ENCODE results near the gene KIF17.
A peak's percentile ranks its signal among the peaks of the same experiment; 100 is the strongest.

Gene KIF17

DNA sequence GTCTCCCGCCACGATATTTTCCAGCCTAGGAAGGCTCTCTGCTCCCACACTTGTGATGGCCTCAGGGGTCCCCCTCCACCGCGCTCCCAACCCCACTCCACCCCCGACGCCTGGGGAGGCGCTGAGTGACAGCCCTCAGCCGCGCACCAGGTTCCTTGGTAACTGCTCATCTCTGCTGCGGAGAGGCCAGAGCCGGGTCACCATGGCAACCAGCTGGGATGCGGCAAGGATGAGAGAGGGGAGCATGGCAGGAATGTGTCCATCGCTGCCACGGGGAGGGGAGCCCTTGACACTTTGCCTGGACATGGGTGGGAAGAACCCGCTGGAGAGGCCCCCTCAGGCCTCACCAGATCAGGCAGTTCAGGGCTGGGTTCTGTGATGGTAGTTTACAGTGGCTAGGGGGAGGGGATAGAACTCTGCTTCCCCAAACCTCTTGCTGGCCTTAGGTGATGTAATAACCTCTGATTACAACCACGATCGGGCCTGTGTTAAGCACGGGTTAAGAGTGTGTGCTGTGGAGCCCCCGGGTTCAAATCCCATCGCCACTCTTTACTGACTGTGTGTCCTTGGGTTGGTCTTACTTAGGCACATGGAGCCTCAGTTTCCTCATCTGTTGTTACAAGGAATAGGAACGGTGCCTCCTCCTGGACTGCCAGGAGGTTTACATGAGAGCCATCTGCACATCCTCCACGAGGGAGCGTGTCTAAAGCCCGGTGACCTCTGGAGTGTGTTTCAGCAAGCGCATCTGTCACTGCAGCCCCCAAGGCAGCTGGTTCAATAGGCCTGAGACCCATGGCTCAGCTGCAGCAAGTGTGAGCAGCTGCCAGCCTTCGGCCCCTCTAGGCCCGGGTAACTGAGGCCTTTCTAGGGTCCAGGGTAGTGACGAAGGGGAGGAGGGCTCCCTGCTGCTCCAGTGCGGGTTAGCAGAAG, 6.3 kb downstream of the KIF17 start:
- DNase-seq (ENCODE audit: low read depth in 2 of 2, low spot score in 1 of 2): no peak

DNA sequence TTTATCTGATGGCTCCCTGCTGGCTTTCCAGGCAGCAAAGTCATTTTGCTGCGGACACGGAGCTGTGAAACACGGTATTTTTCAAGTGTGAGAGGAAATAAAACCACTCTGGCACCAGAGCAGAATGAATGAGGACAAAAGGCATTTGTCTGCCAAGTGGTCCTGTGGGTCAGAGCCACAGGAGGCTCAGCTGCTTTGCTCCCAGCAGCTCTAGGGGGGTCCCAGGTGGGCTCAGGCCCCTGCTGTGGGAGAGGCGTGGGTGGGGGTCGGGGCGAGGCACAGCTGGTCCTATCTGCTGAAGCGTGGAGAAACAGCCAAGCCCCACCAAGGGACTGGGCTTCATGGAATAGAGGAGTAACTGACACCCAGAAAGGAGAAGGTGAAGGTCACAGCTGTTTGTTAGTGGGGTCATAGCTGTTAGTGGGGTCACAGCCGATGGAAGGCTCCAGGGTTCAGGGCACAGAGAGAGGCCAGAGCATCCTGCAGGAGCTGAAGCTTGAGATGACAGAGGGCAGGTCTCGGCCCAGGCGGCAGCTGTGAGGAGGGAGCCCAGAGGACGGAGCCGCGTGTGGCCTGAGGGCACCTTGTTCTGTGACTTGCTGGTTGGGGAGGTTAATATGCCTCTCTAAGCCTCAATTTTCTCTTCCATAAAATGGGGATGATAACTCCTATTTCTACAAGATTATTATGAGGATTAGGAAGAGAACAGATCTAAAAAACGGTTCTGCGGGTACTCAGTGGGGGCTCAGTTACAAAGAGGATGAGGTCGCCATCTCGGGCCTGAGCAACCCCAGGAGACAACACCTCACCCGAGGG, 7.1 kb downstream of the KIF17 start:
- no peak for DNase-seq (ENCODE audit: low read depth in 2 of 2, low spot score in 1 of 2)

DNA sequence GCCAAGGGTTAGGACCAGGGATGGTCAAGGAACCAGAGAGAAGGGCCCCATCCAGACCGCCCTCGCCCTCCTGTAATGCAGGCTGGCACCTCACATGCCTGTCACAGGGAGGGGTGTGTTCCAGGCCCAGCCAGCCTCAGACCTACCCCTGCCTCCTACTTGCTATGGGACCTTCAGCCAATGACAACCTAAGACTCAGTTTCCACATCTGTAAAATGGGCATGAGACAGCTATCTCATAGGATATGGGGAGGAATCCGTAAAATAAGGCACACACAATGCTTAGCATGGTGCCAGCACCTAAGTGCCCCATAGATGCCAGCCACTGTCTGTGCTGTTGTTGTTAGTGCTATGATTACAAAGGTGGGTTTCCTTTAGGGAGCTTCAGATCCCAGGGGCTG, 7.9 kb downstream of the KIF17 start:
- DNase-seq (ENCODE audit: low read depth in 2 of 2, low spot score in 1 of 2): no peak

DNA sequence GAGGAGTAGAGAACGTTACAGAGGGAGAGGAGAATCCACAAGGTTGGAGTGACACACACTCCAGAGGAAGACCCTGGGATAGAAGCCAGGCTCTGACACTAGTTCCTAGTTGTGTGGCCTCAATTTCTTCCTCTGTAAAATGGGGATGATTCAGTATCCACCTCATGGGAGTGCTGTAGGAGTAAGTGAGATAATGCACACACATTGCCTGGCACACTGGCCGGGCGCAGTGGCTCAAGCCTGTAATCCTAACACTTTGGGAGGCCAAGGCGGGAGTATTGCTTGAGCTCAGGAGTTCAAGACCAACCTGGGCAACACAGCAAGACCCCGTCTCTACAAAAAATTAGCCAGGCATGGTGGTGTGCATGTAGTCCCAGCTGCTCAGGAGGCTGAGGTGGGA, 8.9 kb downstream of the KIF17 start:
- no peak for DNase-seq (ENCODE audit: low read depth in 2 of 2, low spot score in 1 of 2)

DNA sequence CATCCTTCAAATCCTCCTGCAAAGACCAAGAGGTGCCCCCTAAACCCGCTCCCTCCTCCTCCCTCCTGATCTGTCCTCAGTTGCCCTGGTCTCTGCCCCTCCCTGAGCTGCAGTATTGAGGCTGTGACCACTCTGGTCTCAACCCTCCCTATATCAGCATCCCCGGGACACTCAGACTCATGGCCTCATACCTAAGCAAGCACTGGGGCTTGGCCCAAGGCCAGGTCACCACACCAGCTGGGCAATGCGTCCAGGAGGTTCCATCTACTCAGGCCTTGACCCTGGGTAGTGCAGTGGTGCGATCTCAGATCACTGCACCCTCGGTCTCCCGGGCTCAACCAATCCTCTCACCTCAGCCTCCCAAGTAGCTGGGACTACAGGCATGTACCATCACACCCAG, 9.8 kb downstream of the KIF17 start:
- no peak for DNase-seq (ENCODE audit: low read depth in 2 of 2, low spot score in 1 of 2)

DNA sequence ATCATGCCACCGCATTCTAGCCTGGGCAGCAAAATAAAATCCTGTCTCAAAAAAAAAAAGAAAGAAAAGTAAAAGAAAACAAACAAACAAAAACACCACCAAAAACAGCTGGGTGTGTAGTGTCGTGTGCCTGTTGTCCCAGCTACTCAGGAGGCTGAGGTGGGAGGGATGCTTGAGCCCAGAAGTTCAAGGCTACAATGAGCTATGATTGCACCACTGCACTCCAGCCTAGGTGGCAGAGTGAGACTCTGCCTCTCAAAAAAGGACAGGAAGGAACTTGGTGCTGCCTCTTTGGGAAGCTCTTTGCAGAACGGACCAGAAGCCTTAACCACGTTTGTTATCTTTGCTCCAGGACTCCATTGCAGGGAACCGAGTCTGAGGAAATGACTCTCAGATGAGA, 11.0 kb downstream of the KIF17 start:
- DNase-seq (ENCODE audit: low read depth in 2 of 2, low spot score in 1 of 2): no peak

DNA sequence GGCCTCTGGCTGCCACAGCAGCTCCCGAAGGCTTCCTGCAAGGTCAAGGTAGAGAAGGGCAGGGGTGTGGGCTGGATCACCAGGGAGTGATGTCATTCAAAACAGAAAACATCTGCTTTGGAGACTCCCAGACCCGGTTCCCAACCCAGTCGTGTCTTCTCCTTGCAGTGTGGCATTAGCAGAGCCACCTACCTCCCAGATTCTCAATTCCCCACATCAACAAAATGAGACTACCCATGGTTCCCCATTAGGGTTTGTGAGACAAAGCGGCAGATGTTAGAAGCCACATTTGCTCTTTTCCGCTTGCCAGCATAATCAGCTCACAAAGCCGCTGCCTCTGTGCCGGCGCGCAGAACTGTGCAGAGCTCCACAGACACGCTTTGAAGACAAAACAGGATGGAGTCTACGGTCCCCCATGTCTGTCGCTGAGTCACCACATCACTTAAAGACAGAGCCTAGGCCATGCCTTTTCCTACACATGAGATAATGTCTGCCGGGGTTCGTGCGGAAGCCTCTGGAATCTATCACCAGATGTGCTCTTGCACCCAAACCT, 12.5 kb downstream of the KIF17 start:
- no peak for DNase-seq (ENCODE audit: low read depth in 2 of 2, low spot score in 1 of 2)

DNA sequence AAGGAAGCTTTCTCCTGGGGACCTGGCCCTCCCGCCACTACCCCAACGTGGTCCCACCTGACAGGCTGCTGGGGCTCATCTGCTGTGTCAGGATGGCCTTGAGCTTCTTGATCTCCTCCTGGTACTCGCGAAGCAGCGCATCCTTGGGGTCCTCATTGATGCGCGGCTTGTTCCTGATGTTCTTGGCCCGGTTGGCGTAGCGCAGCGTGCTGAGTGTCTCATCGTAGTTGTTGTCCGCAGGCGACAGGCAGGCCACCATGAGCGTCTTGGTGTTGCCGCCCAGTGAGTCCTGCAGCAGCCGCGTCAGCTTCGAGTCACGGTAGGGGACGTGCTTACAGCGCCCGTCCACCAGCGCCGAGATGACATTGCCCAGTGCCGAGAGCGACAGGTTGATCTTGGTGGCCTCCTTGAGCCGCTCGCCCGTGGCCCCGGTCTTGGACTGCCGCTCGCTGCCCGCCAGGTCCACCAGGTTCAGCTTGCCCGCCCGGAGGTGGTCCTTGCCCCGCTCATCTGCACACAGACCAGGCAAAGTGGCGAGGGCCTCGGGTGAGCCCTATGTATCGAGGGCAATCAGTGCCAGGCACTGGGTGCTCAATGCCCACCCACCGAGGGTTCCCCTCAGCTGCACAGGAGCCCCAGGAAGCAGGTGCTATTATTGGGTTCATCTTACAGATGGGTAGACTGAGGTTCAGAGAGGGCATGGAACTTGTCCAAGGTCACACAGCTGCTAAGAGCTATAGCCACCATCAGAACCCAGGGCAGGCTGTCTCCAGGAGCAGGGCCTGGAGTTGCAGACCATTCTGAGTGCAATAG, 13.2 kb downstream of the KIF17 start:
- no peak for DNase-seq (ENCODE audit: low read depth in 2 of 2, low spot score in 1 of 2)

DNA sequence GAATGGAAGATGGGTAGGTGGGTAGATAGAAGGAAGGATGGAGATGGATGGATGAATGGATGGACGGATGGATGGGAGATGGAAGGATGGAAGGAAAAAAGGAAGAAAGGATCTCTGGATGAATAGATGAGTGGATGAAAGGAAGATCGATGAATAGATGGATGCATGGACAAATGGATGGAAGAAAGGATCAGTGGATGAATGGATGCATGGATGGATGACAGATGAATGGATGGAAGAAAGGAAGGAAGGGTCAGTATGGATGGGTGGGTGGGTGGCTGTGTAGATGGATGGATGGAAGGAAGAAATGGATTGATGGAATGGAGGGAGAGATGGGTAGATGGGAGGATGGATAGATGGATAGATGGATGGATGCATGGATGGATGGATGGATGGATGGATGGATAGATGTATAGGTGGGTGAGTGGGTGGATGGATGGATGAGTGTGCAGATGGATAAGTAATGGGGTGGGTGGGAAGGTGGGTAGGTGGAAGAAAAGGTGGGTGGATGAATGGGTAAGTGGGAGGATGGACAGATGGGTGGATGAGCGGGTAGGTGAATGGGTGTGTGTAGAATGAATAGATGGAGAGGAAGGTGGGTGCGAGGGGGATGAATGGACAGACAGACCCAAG, 14.6 kb downstream of the KIF17 start:
- DNase-seq (ENCODE audit: low read depth in 2 of 2, low spot score in 1 of 2): no peak

DNA sequence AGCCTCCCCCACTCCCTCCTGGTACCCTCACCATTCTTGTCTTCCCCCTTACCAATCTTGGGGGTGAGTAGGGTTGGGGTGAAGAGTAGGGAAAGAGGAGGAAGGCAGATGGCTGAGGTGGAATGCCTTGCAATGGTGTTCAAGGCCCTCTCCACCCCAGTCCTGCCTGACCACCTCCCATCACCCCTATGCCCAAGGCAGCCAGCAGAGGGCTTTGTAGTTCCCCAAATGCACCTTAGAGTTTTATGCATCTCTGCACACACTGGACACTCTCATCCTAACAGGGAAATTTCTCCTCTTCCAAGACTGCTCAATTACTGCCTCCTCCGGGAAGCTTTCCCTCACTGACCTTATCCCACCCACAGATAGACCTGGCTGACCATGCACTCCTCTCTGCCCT, 15.4 kb downstream of the KIF17 start:
- DNase-seq (ENCODE audit: low read depth in 2 of 2, low spot score in 1 of 2): no peak

DNA sequence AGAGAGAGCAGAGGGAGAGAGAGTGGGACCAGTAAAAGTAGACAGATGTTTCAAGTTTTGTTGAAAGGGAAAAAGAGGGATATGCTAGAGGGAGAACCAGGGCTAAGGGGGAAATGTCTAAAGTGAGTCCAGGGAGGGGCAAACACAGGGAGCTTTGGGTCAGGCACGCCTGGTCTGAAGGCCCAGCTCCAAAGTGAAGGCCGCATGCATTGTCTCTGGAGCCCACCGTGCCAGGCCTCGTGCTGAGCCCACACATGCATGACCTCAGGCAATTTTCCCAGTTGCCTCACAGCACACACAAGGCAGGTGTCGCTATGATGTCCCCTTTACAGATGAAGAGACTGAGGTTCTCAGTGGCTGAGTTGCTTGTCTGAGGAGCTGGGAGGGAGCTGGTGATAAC, 16.0 kb downstream of the KIF17 start:
- DNase-seq (ENCODE audit: low read depth in 2 of 2, low spot score in 1 of 2): no peak

DNA sequence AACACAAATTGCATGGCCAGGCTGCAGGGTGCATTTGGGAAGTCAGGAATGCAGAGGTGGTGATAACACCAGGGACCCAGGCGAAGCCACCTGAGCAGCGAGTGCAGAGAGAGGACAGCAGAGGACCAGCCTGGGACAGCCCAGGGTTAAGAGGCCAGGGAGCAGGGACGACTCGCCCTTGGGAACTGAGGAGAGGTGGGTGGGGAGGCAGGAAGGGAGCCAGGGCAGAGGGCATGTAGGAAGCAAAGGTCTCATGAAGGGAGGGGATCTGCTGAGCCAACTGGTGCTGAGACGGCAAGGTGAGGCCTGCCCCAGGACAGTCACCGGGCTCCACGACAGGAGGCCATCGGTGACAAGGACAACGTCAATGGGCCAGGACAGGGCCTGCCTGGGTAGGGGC, 16.4 kb downstream of the KIF17 start:
- DNase-seq (ENCODE audit: low read depth in 2 of 2, low spot score in 1 of 2): no peak

DNA sequence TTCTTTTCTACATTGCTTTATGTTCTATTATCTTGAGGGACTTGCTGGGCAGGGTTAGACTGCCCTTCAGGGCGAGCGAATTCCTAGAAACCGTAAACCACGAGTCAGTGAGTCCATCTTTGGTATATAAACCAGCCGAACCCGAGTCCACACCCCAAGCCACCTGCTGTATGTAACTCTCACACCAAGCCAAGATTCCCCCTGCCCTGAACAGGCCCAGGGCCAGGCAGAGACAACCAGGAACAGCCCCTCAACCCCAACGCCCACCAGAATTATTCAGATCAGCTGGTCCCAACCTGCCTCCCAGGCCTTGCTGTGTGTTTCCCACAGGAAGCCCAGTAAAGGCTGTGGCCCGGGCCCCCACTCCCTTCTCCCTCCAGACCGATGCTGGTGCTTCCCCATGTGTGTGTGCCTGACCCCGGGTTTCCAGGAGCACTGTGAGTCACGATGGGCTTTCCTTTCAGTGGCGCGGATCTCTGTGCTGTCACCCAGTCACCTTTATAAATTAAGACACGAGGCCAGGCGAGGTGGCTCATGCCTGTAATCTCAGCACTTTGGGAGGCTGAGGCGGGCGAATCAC, 17.1 kb downstream of the KIF17 start:
- DNase-seq (ENCODE audit: low read depth in 2 of 2, low spot score in 1 of 2): no peak

DNA sequence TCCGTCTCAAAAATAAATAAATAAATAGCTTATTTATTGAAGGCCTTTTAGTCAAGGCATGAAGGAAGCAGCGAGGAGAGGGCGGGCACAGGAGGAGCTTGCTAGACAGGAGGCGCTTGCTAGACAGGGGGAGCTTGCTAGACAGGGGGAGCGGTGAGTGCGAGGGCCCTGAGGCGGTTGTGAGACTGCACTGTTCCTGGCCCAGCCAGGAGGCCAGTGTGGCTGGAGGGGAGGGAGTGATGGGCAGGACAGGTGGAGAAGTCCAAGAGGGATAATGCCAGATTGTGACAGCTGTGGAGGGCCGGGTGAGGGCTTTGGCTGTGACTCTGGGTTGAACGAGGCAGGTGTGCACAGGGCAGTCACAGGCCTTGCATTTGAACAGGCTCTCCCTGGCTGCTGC, 18.2 kb downstream of the KIF17 start:
- DNase-seq (ENCODE audit: low read depth in 2 of 2, low spot score in 1 of 2): no peak

DNA sequence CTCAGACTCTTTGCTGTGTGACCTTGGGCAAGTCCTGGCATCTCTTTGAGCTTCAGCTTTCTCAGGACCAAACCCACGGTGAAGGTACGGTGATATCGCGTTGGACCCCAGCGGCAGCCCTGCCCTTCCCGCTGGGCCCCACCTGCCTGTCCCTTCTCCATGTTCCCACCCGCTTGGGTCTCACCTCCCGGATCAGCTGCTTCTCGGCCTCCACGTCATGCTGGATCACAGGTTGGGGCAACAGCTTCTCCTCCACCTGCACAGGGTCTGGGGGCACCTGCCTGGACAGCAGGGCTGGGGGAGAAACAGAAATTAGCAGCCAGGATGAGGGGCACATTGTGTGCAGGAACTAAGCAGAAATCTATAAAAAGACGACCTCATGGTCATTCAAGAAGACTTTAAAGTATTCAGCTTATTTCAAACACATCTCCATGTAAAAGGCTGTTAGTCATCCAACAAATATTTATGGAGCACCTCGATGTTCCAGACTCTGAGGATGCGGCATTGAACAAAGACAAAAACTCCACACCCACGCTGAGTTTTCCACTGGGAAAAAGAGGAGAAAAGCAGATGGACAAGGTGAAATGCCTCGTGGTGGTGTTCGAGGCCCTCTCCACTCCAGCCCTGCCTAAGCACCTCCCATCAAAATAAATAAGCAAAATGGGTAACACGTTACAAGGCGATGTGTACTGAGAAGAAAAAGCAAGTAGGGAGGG, 19.5 kb downstream of the KIF17 start:
- DNase-seq (ENCODE audit: low read depth in 2 of 2, low spot score in 1 of 2): no peak

DNA sequence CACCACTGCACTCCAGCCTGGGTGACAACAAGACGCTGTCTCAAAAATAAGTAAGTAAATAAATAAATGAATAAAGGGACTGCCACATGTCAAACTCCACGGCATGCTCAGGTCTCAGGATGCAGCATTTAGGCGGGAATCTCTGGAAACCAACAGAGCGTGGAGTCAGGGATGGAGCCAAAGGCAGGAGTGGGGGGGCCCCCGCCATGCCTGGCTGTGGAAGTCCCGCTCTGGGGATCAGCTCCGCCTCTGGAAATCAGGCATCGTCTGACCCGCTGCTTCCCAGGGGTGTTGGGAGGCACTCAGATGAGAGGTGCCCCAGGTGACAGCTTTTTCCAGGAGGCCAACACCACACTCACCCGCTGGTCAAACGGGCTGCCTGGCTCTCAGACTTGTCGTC, 20.2 kb downstream of the KIF17 start:
- DNase-seq (ENCODE audit: low read depth in 2 of 2, low spot score in 1 of 2): no peak

DNA sequence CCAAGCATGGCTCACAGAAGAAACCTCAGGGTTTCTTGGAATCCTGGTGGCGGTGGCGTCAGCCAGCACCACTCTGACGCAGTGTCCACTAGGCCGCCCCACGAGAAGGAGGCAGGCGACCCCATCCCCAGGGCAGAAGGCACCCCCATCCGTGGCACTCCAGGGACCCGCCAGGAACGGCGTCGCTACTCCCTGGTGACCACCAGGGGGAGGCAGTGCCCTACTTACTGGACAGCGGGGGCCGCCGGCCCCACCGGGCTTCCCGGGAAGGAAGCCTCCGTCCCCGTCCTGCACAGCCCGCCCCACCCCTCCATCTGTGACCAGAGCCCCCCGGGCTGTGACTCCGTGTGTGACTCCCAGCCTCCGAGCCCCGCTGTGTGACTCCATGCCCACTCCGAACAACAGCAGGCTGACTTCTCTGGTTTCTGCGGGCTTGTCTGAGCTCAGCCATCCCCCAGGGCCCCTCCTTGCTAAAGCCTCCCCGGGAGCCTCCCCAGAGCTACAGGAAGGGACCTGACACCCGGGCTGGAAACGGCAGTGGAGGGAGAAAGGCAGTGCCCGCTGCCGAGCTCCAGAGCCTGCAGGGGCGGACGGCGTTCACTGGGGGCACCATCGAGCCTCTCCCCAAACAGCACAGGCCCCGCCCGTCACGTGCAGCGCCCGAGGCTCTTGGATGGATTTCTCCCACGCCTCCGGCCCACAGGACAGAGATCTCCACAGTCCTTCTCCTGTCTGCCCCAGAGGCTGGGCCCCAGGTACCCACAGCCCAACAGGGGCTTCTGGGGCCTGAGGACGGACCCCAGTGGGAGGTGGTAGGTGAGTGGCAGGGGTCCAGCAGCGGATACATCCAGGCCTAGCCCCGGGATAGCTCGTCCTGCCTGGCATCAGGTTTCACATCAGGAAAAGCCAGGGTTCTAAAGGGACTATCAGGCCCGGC, 21.1 kb downstream of the KIF17 start:
- peak; percentile 44 for DNase-seq (ENCODE audit: low read depth in 2 of 2, low spot score in 1 of 2)

DNA sequence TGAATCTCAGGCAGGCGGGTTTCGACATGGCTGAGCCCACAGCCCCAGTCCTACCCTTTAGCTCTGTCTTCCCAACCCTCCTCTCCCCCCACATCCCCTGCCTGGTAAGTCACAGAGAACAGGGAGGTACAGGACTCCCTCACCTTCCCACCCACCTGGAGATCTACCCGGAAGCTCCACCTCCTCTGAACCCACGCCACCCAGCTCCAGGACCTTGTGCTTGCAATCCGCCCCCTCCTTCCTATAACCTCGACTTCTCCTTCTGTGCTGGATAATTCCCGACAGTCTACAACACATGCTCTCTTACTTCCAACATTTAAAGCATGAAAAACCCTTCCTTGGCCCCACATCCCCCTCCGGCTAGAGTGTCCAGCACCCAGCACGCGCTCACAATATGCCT, 22.3 kb downstream of the KIF17 start:
- DNase-seq (ENCODE audit: low read depth in 2 of 2, low spot score in 1 of 2): no peak

DNA sequence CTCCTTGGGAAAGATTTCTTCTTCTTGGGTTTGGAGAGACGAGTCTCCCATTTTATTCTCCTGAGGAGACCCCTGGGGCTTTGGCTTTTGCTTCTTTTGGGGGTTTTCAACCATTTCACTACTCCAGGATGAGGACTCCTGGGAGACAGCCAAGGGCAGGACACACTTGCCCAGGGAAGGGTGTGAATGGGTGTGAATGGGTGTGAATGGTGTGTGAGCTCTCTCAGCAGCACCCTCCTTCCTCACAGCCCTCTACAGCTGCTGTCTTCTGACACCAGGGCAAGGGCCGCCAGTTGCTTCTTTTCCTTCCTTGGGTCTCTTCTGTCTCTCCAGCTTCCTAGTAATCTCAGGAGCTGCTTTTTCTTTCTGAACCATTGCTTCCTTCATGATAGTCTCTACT, 24.2 kb downstream of the KIF17 start:
- DNase-seq (ENCODE audit: low read depth in 2 of 2, low spot score in 1 of 2): no peak

All from stimulated activated CD8-positive, alpha-beta memory T cell treated with anti-CD3 and anti-CD28 coated beads, Interleukin-4, amount 100 ng/mL, for 1 hour (primary cell).